Hepatocyte (in vitro differentiated cells): ENCODE results near the gene CD36.

Experiments used
- CTCF ChIP-seq: fragments of 200-600 bp; sonication (generic); IDR thresholded peaks from 2 replicates; pipeline ENCODE4 v1.5.1; 2016; ENCODE audit warnings: antibody characterized with exemption, mild to moderate bottlenecking; ENCODE audit not compliant: poor library complexity
- EZH2phosphoT487 ChIP-seq: fragments of 200-600 bp; sonication (generic); IDR thresholded peaks from one replicate; pipeline ENCODE4 v1.6.1; 2018; ENCODE audit warnings: antibody characterized with exemption, mild to moderate bottlenecking, low read depth, moderate library complexity; ENCODE audit not compliant: unreplicated experiment, severe bottlenecking

GRCh38 chr7:80711531-80711930 is 73.1 kb downstream of the CD36 start:
- no peak for TF ChIP-seq CTCF
- no peak for TF ChIP-seq EZH2phosphoT487
